ENCODE measurements around the gene PAGE2B. TPM values are rescaled to one million over a fixed set of nuclear protein-coding genes. Genes with fewer than 3 reads are reported as not detected.
"Not testable (repeated sequence)": the region's sequence is repeated elsewhere in the genome, so short reads cannot be mapped to it uniquely, and the experiment has no call there.

PAGE2B gene
- total and polyA plus RNA-seq, 3 experiments from 2014 or later = not detected

DNA sequence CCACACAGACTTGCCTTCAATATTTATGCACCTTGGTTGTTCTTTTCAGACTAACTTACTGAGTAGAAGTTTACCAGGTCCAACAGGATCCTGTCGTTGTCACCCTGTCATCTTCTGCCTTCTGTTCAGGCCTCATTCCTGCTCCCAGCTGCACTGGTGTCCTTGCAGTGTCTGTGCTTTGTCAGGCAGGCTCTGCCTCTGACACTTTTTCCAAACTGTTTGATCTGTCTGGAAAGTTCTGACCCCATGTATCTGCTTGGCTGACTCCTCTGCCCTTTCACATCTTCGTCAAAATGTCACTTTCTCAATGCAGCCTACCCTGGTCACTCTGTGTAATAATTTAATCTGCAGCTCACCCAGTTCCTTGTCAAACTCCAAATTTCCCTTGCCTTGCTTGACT, 23.9 kb downstream of the PAGE2B start:
- H3K4me3 Mint-ChIP-seq = no peak overlapping the region
- H3K4me3 ChIP-seq (ENCODE audit: low read length) = no peak overlapping the region
- no peaks in the 10 kb centered on the region for H3K9me3 Mint-ChIP-seq
- no peaks in the 10 kb centered on the region for H3K36me3 ChIP-seq (ENCODE audit: insufficient read depth, low read length)
- H3K4me1 Mint-ChIP-seq = peaks cover 0 to 5% (median 5%) of the 10 kb centered on the region in 3 donors
- no peak overlapping the region for H3K27ac ChIP-seq (ENCODE audit: low read depth, low read length)
- no peaks in the 10 kb centered on the region for H3K27me3 ChIP-seq (ENCODE audit: insufficient read depth, low read length, poor library complexity, severe bottlenecking)
- H3K9me3 ChIP-seq (ENCODE audit: low read length) = no peaks in the 10 kb centered on the region
- H3K36me3 Mint-ChIP-seq = peaks cover 0 to 2% (median 0%) of the 10 kb centered on the region in 3 donors
- CTCF ChIA-PET = no interaction called here
- H3K4me1 ChIP-seq (ENCODE audit: insufficient read depth, low read length) = no peaks in the 10 kb centered on the region
- no peak overlapping the region for H3K27ac Mint-ChIP-seq
- POLR2A ChIA-PET = no interaction called here
- H3K27me3 Mint-ChIP-seq = peaks cover 0 to 6% of the 10 kb centered on the region in 2 donors
- DNase-seq = no peak

DNA sequence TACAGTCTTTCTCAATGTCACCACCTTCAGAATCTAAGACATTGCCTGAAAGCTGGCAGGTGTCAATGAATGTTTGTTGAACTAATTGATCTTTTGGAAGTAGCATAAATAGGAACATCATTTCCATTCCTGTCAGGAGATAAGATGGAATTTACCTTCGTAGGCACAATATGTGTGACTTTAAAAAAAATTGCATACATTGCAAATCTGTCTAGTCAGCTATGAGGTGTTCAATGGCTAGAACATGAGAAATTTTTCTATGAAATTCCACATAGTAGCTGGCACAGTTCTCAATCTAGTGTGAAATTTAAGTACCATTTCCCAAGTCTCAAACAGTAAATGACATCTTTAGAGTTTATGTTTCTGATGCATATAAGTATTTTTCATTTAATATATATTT, 24.3 kb downstream of the PAGE2B start:
- peaks cover 0 to 6% of the 10 kb centered on the region in 2 donors for H3K27me3 Mint-ChIP-seq
- CTCF ChIA-PET = no interaction called here
- no peak overlapping the region for H3K4me3 Mint-ChIP-seq

DNA sequence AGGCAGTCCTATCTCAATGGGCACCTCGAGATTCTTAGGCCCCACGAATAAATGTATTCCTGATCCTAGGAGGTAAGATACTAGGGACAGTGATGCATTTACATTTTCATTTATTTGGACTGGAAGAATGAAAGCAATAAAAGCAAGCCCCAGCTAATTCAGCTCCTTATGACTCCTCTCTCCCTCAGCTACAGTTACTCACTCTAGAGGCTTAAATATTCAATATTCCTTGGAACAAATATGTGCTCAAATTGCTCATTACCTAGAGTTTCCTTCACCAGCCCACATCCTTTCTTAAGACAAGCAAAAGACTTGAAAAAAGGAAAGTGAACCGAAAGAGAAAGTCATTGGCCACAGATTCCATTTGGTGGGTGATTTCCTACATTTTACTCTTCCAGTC, 27.9 kb downstream of the PAGE2B start:
- ChIA-PET POLR2A (no interaction called here), CTCF (no interaction called here)
- peaks cover 0 to 5% (median 5%) of the 10 kb centered on the region in 3 donors for H3K4me1 Mint-ChIP-seq
- H3K36me3 Mint-ChIP-seq = peaks cover 0 to 2% (median 0%) of the 10 kb centered on the region in 3 donors
- no peaks in the 10 kb centered on the region for H3K36me3 ChIP-seq (ENCODE audit: insufficient read depth, low read length)
- no peaks in the 10 kb centered on the region for H3K9me3 ChIP-seq (ENCODE audit: low read length)
- no peaks in the 10 kb centered on the region for H3K27me3 ChIP-seq (ENCODE audit: insufficient read depth, low read length, poor library complexity, severe bottlenecking)
- H3K4me1 ChIP-seq (ENCODE audit: insufficient read depth, low read length) = no peaks in the 10 kb centered on the region
- DNase-seq = no peak
- no peak overlapping the region for H3K27ac Mint-ChIP-seq
- H3K4me3 Mint-ChIP-seq = no peak overlapping the region
- peaks cover 0 to 3% (median 2%) of the 10 kb centered on the region in 5 donors for H3K9me3 Mint-ChIP-seq
- no peak overlapping the region for H3K27ac ChIP-seq (ENCODE audit: low read depth, low read length)
- H3K4me3 ChIP-seq (ENCODE audit: low read length) = no peak overlapping the region
- H3K27me3 Mint-ChIP-seq = peaks cover 0 to 4% of the 10 kb centered on the region in 2 donors

More for the DNA sequence above, 24.3 kb downstream of the PAGE2B start:
- POLR2A ChIA-PET = no interaction called here
- Histone ChIP-seq H3K4me3 (ENCODE audit: low read length) (no peak overlapping the region), H3K9me3 (ENCODE audit: low read length) (no peaks in the 10 kb centered on the region), H3K27ac (ENCODE audit: low read depth, low read length) (no peak overlapping the region), H3K27me3 (ENCODE audit: insufficient read depth, low read length, poor library complexity, severe bottlenecking) (no peaks in the 10 kb centered on the region), H3K36me3 (ENCODE audit: insufficient read depth, low read length) (no peaks in the 10 kb centered on the region), H3K4me1 (ENCODE audit: insufficient read depth, low read length) (no peaks in the 10 kb centered on the region)
- Mint-ChIP-seq H3K27ac (no peak overlapping the region), H3K4me1 (peaks cover 0 to 5% (median 5%) of the 10 kb centered on the region in 3 donors), H3K9me3 (peaks cover 0 to 3% (median 0%) of the 10 kb centered on the region in 5 donors), H3K36me3 (peaks cover 0 to 2% (median 0%) of the 10 kb centered on the region in 3 donors)
- no peak for DNase-seq

DNA sequence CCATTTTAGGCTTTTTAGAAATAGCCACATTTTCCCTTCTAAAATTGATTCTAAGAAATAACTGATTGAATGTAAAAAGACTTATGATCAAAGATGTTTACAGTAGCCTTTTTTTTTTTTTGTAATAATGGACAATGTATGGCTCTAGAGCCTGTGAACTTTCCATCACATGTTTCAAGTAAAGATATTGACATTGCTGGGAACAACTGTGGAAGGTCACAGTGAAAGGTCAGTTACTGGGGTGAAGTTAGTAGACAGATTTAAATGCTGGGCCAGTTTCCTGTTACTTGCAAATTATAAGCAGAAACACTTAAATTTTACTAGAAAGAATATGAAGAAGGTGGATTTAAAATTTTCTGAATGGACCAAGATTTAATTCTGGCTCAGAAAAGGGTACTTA, 32.4 kb downstream of the PAGE2B start:
- H3K27ac ChIP-seq (ENCODE audit: low read depth, low read length) = no peak overlapping the region
- Mint-ChIP-seq H3K4me1 (peaks cover 0 to 8% (median 5%) of the 10 kb centered on the region in 3 donors), H3K4me3 (no peak overlapping the region), H3K27me3 (peaks cover 0 to 2% of the 10 kb centered on the region in 2 donors), H3K27ac (no peak overlapping the region), H3K36me3 (peaks cover 0 to 2% (median 0%) of the 10 kb centered on the region in 3 donors), H3K9me3 (peaks cover 0 to 3% (median 2%) of the 10 kb centered on the region in 5 donors)
- DNase-seq = no peak
- CTCF ChIA-PET = no interaction called here
- no peaks in the 10 kb centered on the region for H3K4me1 ChIP-seq (ENCODE audit: insufficient read depth, low read length)
- H3K4me3 ChIP-seq (ENCODE audit: low read length) = no peak overlapping the region
- H3K36me3 ChIP-seq (ENCODE audit: insufficient read depth, low read length) = no peaks in the 10 kb centered on the region
- no peaks in the 10 kb centered on the region for H3K9me3 ChIP-seq (ENCODE audit: low read length)
- POLR2A ChIA-PET = no interaction called here
- no peaks in the 10 kb centered on the region for H3K27me3 ChIP-seq (ENCODE audit: insufficient read depth, low read length, poor library complexity, severe bottlenecking)

DNA sequence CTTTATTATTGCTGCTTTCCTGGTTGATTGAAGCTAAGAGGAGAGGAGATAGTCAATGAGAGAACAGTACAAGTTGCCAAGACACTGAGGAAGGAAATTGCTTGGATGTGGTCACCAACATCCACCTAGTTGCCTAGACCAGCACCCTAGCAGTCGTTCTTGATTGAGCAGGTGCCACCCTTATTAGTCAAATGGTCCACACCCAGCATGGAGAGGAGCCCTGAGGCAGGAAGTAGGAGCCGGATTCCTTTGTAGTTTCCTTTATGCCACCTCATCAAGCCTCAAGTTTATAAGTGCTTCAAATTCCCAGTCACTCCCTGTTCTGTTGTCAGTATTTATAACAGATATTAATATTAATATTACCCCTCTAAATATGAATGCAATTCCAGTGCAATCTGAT, 33.1 kb downstream of the PAGE2B start:
- no peak overlapping the region for H3K27ac Mint-ChIP-seq
- CTCF ChIA-PET = no interaction called here
- POLR2A ChIA-PET = no interaction called here
- no peak for DNase-seq
- peaks cover 0 to 2% (median 0%) of the 10 kb centered on the region in 3 donors for H3K36me3 Mint-ChIP-seq
- no peaks in the 10 kb centered on the region for H3K9me3 ChIP-seq (ENCODE audit: low read length)
- H3K4me3 Mint-ChIP-seq = no peak overlapping the region
- H3K27me3 Mint-ChIP-seq = peaks cover 0 to 2% of the 10 kb centered on the region in 2 donors
- H3K4me3 ChIP-seq (ENCODE audit: low read length) = no peak overlapping the region
- no peaks in the 10 kb centered on the region for H3K4me1 ChIP-seq (ENCODE audit: insufficient read depth, low read length)
- peaks cover 0 to 3% (median 2%) of the 10 kb centered on the region in 5 donors for H3K9me3 Mint-ChIP-seq
- H3K4me1 Mint-ChIP-seq = peaks cover 0 to 5% (median 1%) of the 10 kb centered on the region in 3 donors
- H3K27me3 ChIP-seq (ENCODE audit: insufficient read depth, low read length, poor library complexity, severe bottlenecking) = no peaks in the 10 kb centered on the region
- no peaks in the 10 kb centered on the region for H3K36me3 ChIP-seq (ENCODE audit: insufficient read depth, low read length)
- no peak overlapping the region for H3K27ac ChIP-seq (ENCODE audit: low read depth, low read length)

DNA sequence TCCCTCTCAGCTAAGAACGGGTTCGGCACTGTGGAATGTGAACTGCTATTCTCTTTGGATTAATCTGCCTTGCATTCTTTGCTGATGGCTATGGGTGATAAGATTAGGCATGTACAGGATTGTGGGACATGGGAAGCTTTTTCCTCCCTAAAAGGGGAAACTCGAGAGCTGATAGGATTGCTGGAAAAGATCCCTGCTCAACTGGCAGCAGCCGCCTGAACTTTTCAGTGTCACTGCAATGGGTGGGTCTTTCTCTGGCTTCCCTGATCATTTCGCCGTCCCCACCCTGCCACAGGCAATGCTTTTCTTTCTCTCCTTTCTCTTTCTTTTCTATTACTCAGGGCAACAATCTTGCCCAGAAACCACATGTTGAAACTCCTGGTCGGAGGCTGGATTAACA, 34.5 kb downstream of the PAGE2B start:
- H3K4me1 Mint-ChIP-seq = peaks cover 0 to 3% (median 0%) of the 10 kb centered on the region in 3 donors
- CTCF ChIA-PET = no interaction called here
- H3K27me3 Mint-ChIP-seq = peaks cover 0 to 2% of the 10 kb centered on the region in 2 donors
- no peak overlapping the region for H3K27ac ChIP-seq (ENCODE audit: low read depth, low read length)
- H3K4me3 Mint-ChIP-seq = no peak overlapping the region
- no peaks in the 10 kb centered on the region for H3K36me3 Mint-ChIP-seq
- no peaks in the 10 kb centered on the region for H3K4me1 ChIP-seq (ENCODE audit: insufficient read depth, low read length)
- H3K27ac Mint-ChIP-seq = no peak overlapping the region
- H3K9me3 Mint-ChIP-seq = peaks cover 0 to 2% (median 0%) of the 10 kb centered on the region in 5 donors
- DNase-seq = no peak
- POLR2A ChIA-PET = no interaction called here
- H3K27me3 ChIP-seq (ENCODE audit: insufficient read depth, low read length, poor library complexity, severe bottlenecking) = no peaks in the 10 kb centered on the region
- H3K4me3 ChIP-seq (ENCODE audit: low read length) = no peak overlapping the region
- no peaks in the 10 kb centered on the region for H3K9me3 ChIP-seq (ENCODE audit: low read length)
- H3K36me3 ChIP-seq (ENCODE audit: insufficient read depth, low read length) = no peaks in the 10 kb centered on the region

DNA sequence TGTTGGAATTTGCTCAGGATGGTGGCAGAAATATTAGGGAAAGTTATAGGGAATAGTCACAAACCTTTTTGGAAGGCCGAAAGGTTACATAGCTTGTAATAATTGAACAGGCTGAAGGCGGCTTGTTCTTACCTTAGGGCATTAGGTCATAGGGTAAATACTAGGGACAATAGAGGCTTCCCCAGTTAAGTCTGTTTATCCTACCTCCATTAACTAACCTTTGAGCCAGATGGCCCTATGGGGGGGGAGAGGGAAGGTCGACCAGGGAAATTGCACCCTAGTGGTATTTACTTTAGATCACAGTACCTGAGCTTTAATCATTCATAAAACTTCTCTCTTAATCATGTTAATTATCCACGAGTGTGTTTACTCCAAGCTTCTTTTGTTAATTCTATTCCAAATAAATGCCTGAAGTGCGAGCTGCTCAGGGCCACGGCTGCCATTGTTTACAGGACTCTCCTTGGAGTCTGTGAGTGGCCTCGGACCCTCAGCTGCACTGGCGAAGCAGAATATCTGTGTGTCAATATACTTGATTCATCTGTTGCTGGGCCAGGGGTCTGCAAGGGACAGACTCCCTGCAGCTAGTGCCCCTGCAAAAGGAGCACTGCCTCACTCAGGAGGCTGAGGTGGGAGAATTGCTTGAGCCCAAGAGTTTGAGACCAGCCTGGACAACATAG, 36.9 kb downstream of the PAGE2B start:
- Mint-ChIP-seq H3K4me3 (no peak overlapping the region), H3K36me3 (no peaks in the 10 kb centered on the region), H3K27ac (no peak overlapping the region), H3K4me1 (peaks cover 0 to 3% (median 0%) of the 10 kb centered on the region in 3 donors), H3K9me3 (no peaks in the 10 kb centered on the region), H3K27me3 (peaks cover 0 to 2% of the 10 kb centered on the region in 2 donors)
- Histone ChIP-seq H3K9me3 (ENCODE audit: low read length) (no peaks in the 10 kb centered on the region), H3K27ac (ENCODE audit: low read depth, low read length) (no peak overlapping the region), H3K36me3 (ENCODE audit: insufficient read depth, low read length) (no peaks in the 10 kb centered on the region), H3K4me3 (ENCODE audit: low read length) (no peak overlapping the region), H3K27me3 (ENCODE audit: insufficient read depth, low read length, poor library complexity, severe bottlenecking) (no peaks in the 10 kb centered on the region), H3K4me1 (ENCODE audit: insufficient read depth, low read length) (no peaks in the 10 kb centered on the region)
- POLR2A ChIA-PET = no interaction called here
- DNase-seq = no peak
- CTCF ChIA-PET = no interaction called here

DNA sequence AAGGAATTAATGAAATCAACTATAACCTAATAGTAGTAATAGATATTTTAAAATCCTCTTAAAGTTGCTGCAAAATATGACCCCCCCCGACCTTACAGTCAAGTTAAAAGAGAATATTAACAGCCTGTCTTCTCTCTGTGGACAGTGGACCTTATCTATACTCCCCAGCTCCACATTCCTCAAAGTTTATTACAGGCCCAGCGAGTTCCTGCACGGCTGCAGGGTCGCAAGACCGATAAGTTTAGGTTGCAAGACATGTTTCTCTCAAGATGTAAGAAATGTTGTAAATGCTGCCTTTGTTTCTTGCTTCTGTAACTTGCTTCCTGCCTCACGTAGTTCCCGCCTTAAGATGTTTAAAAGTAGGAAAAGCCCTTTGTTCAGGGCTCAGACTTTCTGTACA, 41.8 kb downstream of the PAGE2B start:
- Histone ChIP-seq H3K27ac (ENCODE audit: low read depth, low read length) (peak overlapping the region; percentile 54), H3K4me1 (ENCODE audit: insufficient read depth, low read length) (peaks cover 25% of the 10 kb centered on the region)
- peaks cover 27 to 38% (median 36%) of the 10 kb centered on the region in 3 donors for H3K4me1 Mint-ChIP-seq
- H3K27me3 Mint-ChIP-seq; CTCF ChIA-PET; H3K9me3 ChIP-seq (ENCODE audit: low read length); H3K4me3 Mint-ChIP-seq; H3K27me3 ChIP-seq (ENCODE audit: insufficient read depth, low read length, poor library complexity, severe bottlenecking); H3K27ac Mint-ChIP-seq; H3K36me3 Mint-ChIP-seq; H3K4me3 ChIP-seq (ENCODE audit: low read length); H3K9me3 Mint-ChIP-seq; H3K36me3 ChIP-seq (ENCODE audit: insufficient read depth, low read length); DNase-seq: not testable (repeated sequence)
- POLR2A ChIA-PET = interaction anchor here (0.6 kb wide), 1 partner anchor 1095 kb away, joined by 7 read pairs; no protein-coding TSS in a partner anchor

All from CD8-positive, alpha-beta memory T cell (primary cell).